ENCODE results near the gene GREB1L.
"Not testable (repeated sequence)": the region's sequence is repeated elsewhere in the genome, so short reads cannot be mapped to it uniquely, and the experiment has no call there.

GREB1L gene

DNA sequence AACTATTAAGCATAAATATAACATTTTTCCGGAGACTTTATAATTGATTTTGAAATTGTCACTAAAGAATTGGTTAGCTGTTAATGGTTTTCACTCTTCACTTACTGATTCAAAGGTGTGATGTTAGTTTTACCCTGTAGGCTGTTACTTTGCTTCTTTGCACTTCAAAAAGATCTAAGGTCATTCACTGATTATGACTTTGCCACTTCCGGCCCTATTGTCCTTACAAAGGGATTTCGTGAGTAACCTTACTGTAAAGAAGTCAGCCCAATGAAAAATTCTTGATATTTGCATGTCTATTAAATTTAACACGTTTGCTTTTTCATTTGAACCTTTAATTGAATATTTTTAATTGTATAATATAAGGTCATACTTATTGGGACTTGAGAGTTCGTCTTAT is 61.4 kb downstream of the GREB1L start:
- Mint-ChIP-seq H3K27me3 (no peaks in the 10 kb centered on the region), H3K36me3 (ENCODE audit: low read depth) (no peaks in the 10 kb centered on the region), H3K4me3 (no peak overlapping the region), H3K4me1 (ENCODE audit: low read depth) (no peaks in the 10 kb centered on the region), H3K27ac (no peak overlapping the region), H3K9me3 (no peaks in the 10 kb centered on the region)
- intact Hi-C loops (cut with micrococcal nuclease) = loop anchor here (10.0 kb wide), 1 partner anchor 61 kb away; no protein-coding TSS in a partner anchor

DNA sequence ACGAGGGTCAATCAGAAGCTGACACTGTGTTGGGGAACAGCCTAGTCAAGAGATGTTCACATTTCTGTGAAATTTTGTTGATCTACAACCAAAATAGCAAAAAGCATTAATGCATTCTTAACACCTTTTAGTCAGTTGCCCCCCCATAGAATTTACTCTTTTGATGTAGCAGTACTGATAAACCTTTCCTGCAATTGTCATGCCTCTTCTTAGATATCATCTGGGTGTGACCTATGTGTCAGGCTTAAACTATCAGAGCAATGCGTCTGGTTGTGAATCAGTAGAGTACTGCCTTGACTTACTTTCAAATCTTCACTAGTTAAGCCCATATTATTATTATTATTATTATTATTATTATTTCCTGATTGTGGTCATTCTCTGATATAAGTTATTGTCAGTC is 61.9 kb downstream of the GREB1L start:
- H3K4me1 Mint-ChIP-seq (ENCODE audit: low read depth) = no peaks in the 10 kb centered on the region
- intact Hi-C loops (cut with micrococcal nuclease) = loop anchor here (10.0 kb wide), 1 partner anchor 61 kb away; no protein-coding TSS in a partner anchor
- no peaks in the 10 kb centered on the region for H3K36me3 Mint-ChIP-seq (ENCODE audit: low read depth)
- H3K9me3 Mint-ChIP-seq = no peaks in the 10 kb centered on the region
- H3K27me3 Mint-ChIP-seq = no peaks in the 10 kb centered on the region
- no peak overlapping the region for H3K4me3 Mint-ChIP-seq
- no peak overlapping the region for H3K27ac Mint-ChIP-seq

DNA sequence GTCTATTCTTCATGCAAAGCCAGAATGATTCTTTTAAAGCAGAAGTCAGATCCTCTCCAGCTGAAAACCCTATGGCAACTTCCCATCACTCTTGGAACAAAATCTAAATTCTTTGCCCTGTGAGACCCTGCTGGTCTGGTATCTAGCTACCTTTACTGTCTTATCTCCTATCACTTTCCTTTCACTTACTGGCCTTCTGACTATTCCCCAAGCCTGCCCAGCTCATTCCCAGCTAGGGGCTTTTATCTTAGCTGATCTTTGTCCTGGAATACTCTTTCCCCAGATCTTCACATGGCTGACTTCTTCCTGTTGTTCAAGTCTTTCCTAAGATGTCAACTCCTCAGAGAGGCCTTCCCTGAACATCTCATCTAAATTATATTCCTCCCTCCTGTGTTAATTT is 63.6 kb downstream of the GREB1L start:
- H3K36me3 Mint-ChIP-seq (ENCODE audit: low read depth) = no peaks in the 10 kb centered on the region
- intact Hi-C loops (cut with micrococcal nuclease) = loop anchor here (10.0 kb wide), 1 partner anchor 59 kb away; no protein-coding TSS in a partner anchor
- no peak overlapping the region for H3K4me3 Mint-ChIP-seq
- H3K4me1 Mint-ChIP-seq (ENCODE audit: low read depth) = no peaks in the 10 kb centered on the region
- no peaks in the 10 kb centered on the region for H3K27me3 Mint-ChIP-seq
- no peaks in the 10 kb centered on the region for H3K9me3 Mint-ChIP-seq
- H3K27ac Mint-ChIP-seq = no peak overlapping the region

DNA sequence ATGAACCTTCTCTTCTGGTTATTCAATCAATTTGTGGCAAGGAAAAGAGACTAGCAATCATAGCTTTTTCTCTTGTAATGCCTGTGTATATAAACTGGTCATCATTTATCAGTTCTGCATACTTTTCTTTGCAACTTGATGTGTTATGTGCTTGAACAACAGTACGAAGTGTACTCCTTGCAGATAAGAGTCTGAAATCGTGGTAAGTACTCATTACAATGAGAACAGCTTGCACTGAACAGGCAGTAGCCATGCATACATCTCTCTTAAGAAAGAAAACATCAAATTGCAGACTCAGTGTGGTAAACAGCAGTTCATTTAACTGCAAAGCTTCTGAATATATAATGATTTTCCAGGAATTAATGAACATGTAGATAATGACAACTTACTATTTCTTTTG is 64.3 kb downstream of the GREB1L start:
- no peaks in the 10 kb centered on the region for H3K36me3 Mint-ChIP-seq (ENCODE audit: low read depth)
- no peak overlapping the region for H3K27ac Mint-ChIP-seq
- no peak overlapping the region for H3K4me3 Mint-ChIP-seq
- H3K27me3 Mint-ChIP-seq = no peaks in the 10 kb centered on the region
- H3K9me3 Mint-ChIP-seq = no peaks in the 10 kb centered on the region
- H3K4me1 Mint-ChIP-seq (ENCODE audit: low read depth) = no peaks in the 10 kb centered on the region
- intact Hi-C loops (cut with micrococcal nuclease) = loop anchor here (10.0 kb wide), 1 partner anchor 58 kb away; no protein-coding TSS in a partner anchor

DNA sequence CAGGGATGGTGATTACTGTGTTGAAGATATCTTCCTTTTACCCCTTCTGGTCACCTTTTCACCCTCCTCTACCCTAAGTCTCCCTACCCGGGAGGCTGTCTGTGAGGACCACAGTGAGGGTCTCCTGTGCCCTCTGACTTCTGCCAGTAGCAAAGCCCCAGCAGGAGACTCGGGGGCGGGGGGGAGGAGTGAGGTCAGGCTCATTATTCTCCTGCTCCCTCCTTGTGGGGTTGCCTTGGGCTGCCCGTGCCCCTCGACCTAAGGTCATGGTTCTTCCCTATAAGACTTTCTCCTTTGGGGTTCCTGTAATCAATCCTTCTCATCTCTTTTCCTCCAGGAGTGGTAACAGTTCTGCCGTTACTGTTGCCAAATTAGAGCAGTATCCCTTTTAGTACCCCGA is 65.5 kb downstream of the GREB1L start:
- Mint-ChIP-seq H3K36me3 (ENCODE audit: low read depth) (no peaks in the 10 kb centered on the region), H3K9me3 (no peaks in the 10 kb centered on the region), H3K27ac (no peak overlapping the region), H3K4me1 (ENCODE audit: low read depth) (no peaks in the 10 kb centered on the region), H3K27me3 (no peaks in the 10 kb centered on the region), H3K4me3 (no peak overlapping the region)
- intact Hi-C loops (cut with micrococcal nuclease) = loop anchor here (10.0 kb wide), 1 partner anchor 57 kb away; no protein-coding TSS in a partner anchor

DNA sequence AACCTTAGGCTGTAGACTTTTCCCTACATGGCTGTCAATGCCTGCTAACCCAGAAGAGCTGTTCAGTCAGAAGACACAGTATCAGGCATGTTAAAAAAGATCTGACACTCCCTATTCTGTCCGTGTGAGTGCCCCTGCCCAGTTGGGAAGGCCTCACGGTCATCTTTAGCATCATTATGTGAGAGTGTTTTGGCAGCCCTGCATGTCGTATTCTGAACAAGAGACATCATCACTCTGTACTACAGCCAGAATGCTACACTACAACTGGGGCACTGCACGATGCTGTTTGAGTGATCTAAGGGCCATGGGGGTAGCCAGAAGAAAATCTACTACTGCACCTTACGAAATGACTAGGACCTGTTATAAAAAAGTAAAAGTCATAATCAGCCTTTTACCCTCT is 67.2 kb downstream of the GREB1L start:
- intact Hi-C loops (cut with micrococcal nuclease) = loop anchor here (10.0 kb wide), 1 partner anchor 56 kb away; no protein-coding TSS in a partner anchor
- Mint-ChIP-seq H3K27ac (no peak overlapping the region), H3K9me3 (no peaks in the 10 kb centered on the region), H3K36me3 (ENCODE audit: low read depth) (no peaks in the 10 kb centered on the region), H3K4me1 (ENCODE audit: low read depth) (no peaks in the 10 kb centered on the region), H3K4me3 (no peak overlapping the region), H3K27me3 (no peaks in the 10 kb centered on the region)

DNA sequence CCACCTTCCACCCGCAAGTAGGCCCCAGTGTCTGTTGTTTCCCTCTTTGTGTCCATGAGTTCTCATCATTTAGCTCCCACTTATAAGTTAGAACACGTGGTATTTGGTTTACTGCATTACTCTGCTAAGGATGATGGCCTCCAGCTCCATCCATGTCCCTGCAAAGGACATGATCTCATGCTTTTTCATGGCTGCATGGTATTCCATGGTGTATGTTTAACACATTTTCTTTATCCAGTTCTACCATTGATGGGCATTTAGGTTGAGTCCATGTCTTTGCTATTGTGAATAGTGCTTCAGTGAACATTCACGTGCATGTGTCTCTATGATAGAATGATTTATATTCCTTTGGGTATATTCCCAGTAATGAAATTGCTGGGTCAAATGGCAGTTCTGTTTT is 69.9 kb downstream of the GREB1L start:
- H3K4me3 Mint-ChIP-seq; H3K27me3 Mint-ChIP-seq; intact Hi-C loops (cut with micrococcal nuclease); H3K4me1 Mint-ChIP-seq (ENCODE audit: low read depth); H3K27ac Mint-ChIP-seq; H3K36me3 Mint-ChIP-seq (ENCODE audit: low read depth); H3K9me3 Mint-ChIP-seq: not testable (repeated sequence)

DNA sequence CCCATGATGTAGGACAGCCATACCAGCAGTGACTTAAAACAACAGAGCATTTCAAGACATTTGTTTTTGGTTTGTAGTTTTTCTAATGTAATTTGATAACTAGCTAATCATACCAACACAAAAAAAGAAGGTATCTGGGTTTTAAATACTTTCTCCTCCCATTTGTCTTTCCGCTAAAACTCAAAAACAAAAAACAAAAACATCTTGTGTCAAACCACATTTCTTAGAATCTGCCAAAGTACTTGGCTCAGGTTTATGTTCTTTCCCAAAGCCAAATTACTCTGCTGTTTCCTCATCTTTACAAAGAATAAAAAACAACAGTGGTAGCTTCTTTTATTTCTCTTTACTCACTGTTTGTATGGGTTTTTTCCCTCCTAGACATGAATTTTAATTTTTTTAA is 71.5 kb downstream of the GREB1L start:
- intact Hi-C loops (cut with micrococcal nuclease) = no loop called here
- no peaks in the 10 kb centered on the region for H3K4me1 Mint-ChIP-seq (ENCODE audit: low read depth)
- H3K27ac Mint-ChIP-seq = no peak overlapping the region
- no peaks in the 10 kb centered on the region for H3K9me3 Mint-ChIP-seq
- no peaks in the 10 kb centered on the region for H3K27me3 Mint-ChIP-seq
- no peaks in the 10 kb centered on the region for H3K36me3 Mint-ChIP-seq (ENCODE audit: low read depth)
- no peak overlapping the region for H3K4me3 Mint-ChIP-seq

DNA sequence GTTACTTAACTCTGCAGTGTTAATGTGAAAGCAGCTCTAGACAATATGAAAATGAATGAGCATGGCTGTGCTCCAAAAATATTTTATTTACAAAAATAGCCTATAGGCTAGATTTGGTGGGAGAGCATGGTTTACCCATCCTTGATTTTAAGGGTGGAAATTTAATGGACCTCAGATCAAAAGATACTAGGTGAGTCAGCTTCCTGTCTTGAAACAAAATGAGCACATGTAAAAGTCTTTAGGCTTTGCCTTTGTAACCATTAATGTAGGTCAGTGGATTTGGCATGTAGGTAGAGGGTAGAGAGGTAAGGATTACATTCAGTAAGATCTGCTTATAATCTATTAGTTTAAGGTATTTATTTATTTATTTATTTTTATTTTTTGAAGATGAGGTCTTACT is 72.7 kb downstream of the GREB1L start:
- no peaks in the 10 kb centered on the region for H3K4me1 Mint-ChIP-seq (ENCODE audit: low read depth)
- intact Hi-C loops (cut with micrococcal nuclease) = no loop called here
- H3K36me3 Mint-ChIP-seq (ENCODE audit: low read depth) = no peaks in the 10 kb centered on the region
- H3K27me3 Mint-ChIP-seq = no peaks in the 10 kb centered on the region
- no peak overlapping the region for H3K27ac Mint-ChIP-seq
- H3K9me3 Mint-ChIP-seq = no peaks in the 10 kb centered on the region
- no peak overlapping the region for H3K4me3 Mint-ChIP-seq

DNA sequence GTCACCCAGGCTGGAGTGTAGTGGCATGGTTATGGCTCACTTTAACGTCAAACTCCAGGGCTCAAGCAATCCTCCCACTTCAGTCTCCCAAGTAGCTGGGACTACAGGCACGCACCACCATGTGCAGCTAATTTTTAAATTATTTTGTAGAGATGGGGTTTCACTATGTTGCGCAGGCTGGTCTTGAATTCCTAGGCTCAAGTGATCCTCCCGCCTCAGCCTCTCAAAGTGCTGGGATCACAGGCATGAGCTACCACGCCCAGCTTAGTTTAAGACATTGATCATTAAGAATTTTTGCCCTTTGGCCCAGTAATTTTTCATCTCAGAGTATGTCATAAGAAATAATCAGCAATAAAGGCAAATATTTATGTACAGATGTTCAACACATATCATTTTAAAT is 73.1 kb downstream of the GREB1L start:
- H3K4me1 Mint-ChIP-seq (ENCODE audit: low read depth); H3K27ac Mint-ChIP-seq; H3K4me3 Mint-ChIP-seq; intact Hi-C loops (cut with micrococcal nuclease); H3K9me3 Mint-ChIP-seq; H3K36me3 Mint-ChIP-seq (ENCODE audit: low read depth); H3K27me3 Mint-ChIP-seq: not testable (repeated sequence)

DNA sequence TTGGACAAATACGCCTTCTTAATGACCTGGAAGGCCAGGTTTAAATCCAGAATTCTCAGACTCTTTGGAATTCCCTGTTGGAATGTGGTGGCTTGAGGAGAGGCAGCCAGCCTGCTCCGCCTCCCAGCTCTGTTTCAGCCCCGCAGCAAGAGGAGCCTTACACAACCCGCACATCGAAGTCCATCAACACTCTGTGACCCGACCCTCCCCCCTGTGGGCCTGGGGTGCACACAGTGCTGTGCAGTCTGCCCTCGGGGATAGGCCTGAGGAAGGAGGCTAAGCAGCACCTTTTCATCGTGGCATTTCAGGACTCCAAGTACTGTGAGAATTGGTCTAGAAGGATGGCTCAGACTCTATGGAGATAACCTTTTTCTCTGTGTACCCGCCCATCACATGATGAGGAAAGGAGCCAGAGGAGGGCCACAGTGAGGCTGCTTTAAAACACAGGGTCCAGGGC is 73.7 kb downstream of the GREB1L start:
- Mint-ChIP-seq H3K27me3 (peaks cover 1% of the 10 kb centered on the region), H3K36me3 (ENCODE audit: low read depth) (no peaks in the 10 kb centered on the region), H3K4me3 (no peak overlapping the region), H3K27ac (no peak overlapping the region), H3K9me3 (no peaks in the 10 kb centered on the region), H3K4me1 (ENCODE audit: low read depth) (no peaks in the 10 kb centered on the region)
- intact Hi-C loops (cut with micrococcal nuclease) = no loop called here

DNA sequence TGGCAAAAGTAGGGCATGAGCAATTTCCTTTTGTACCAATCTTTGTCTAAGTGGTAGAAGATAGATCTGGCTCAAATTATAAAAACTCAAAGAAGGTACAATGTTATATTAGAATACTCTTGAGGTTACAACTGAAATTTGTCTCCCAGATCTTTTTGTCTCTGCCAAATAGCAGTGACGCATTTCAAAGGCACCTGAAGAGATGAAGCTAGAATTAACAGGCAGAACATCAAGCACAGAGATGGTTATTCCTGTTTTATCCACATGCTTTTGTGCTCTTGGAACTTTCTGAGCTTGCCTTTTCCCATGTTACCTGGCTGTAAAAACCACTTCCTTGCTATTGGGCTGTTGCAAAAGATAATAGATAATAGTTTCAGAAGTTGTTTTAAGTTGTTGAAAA is 74.3 kb downstream of the GREB1L start:
- intact Hi-C loops (cut with micrococcal nuclease) = no loop called here
- Mint-ChIP-seq H3K27ac (no peak overlapping the region), H3K27me3 (peaks cover 1% of the 10 kb centered on the region), H3K4me1 (ENCODE audit: low read depth) (no peaks in the 10 kb centered on the region), H3K36me3 (ENCODE audit: low read depth) (no peaks in the 10 kb centered on the region), H3K4me3 (no peak overlapping the region), H3K9me3 (no peaks in the 10 kb centered on the region)

DNA sequence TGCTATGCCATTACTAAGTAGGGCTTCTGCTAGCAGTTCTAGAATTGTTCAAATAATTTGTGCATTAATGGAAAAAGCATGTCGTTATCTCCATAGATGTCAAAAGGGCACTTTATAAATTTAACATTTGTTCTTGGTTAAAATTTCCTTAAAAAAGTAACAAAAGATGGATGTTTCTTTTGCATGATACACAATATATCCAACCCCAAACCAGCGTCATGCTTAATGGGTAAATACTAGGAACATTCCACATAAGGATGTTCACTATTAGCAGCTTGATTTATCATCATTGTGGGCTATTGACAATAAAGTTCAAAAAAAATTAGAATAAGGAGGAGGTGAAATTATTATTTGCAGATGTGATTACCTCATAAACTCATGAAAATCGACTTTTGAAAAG is 79.7 kb downstream of the GREB1L start:
- H3K27me3 Mint-ChIP-seq = peaks cover 1% of the 10 kb centered on the region
- intact Hi-C loops (cut with micrococcal nuclease) = loop anchor here (10.0 kb wide), 1 partner anchor 63 kb away; no protein-coding TSS in a partner anchor
- no peak overlapping the region for H3K27ac Mint-ChIP-seq
- no peaks in the 10 kb centered on the region for H3K36me3 Mint-ChIP-seq (ENCODE audit: low read depth)
- H3K4me3 Mint-ChIP-seq = no peak overlapping the region
- no peaks in the 10 kb centered on the region for H3K4me1 Mint-ChIP-seq (ENCODE audit: low read depth)
- no peaks in the 10 kb centered on the region for H3K9me3 Mint-ChIP-seq

DNA sequence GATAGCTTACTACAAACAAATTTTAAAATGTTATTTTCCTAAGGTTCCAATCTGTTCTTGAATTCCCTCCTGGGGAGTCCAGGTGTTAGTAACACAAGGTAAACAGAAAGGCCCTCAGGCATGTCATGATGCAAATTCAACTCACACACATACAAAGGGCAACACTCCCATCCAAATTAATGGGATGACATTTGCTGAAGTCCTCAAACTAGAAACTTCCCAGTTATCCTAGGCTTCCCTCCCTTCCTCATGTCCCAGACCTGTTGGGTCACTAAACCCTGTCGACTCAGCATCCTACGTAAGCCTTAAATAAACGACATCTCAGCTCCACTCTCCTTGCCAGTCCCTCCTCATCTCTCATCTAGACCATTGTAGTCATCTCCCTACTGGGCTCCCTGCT is 85.1 kb downstream of the GREB1L start:
- Mint-ChIP-seq H3K27ac (no peak overlapping the region), H3K36me3 (ENCODE audit: low read depth) (no peaks in the 10 kb centered on the region), H3K27me3 (no peaks in the 10 kb centered on the region), H3K9me3 (no peaks in the 10 kb centered on the region), H3K4me3 (no peak overlapping the region), H3K4me1 (ENCODE audit: low read depth) (no peaks in the 10 kb centered on the region)
- intact Hi-C loops (cut with micrococcal nuclease) = loop anchor here (10.0 kb wide), 1 partner anchor 58 kb away; no protein-coding TSS in a partner anchor

DNA sequence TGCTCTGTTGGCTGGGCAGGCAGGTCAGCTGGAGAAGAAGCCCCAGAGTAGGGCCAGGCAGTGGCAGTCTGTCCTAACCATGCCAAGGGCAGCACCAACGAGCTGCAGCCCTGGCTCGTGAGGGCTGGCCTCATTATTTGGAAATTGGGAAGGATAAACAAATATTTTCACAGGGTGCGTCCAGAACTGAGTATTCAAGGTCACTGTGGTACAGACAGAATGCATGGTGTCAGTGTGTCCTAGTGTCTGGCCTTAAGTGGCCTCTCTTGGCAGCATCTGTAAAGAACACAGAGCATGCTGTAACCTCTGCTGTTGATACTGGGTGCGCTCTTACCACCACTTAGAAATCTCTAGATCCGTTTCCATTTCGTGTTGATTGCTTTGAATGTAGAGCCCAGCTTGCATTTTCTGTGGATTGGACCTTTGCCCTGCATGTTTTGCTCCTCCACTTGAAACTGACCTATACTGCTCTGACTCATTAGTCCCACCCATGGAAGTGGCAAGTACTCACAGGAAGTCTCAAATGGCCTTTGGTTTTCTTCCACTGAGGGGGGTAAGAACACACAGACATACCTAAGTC is 88.2 kb downstream of the GREB1L start:
- Mint-ChIP-seq H3K4me3 (no peak overlapping the region), H3K36me3 (ENCODE audit: low read depth) (no peaks in the 10 kb centered on the region), H3K9me3 (no peaks in the 10 kb centered on the region), H3K27ac (no peak overlapping the region), H3K4me1 (ENCODE audit: low read depth) (no peaks in the 10 kb centered on the region), H3K27me3 (no peaks in the 10 kb centered on the region)
- intact Hi-C loops (cut with micrococcal nuclease) = no loop called here
